Lung (tissue), 12 donors: ENCODE results near the gene STX8. TPM values are rescaled to one million over a fixed set of nuclear protein-coding genes. Genes with fewer than 3 reads are reported as not detected.
A peak's percentile ranks its signal among the peaks of the same experiment; 100 is the strongest.

Experiments
- ATAC-seq: fragments of 200-7000 bp; cut with Tn5 transposase; one replicate; pipeline ENCODE4 v1.9.1; 2020; ENCODE audit warnings: moderate number of reproducible peaks; ENCODE audit not compliant: insufficient read depth, low FRiP score
- DNase-seq, 3 donors: peaks; one replicate each; pipeline ENCODE4 v3.0.0-alpha.2; 2013 to 2017
- H3K27ac ChIP-seq, 2 donors: one replicate each; pipeline ENCODE4 v1.5.1; 2013; ENCODE audit warnings: mild to moderate bottlenecking in 2 of 2, moderate library complexity in 2 of 2, control low read depth in 1 of 2, inconsistent platforms in 1 of 2, low read depth in 1 of 2, low read length in 1 of 2
- H3K27me3 ChIP-seq, 3 donors: one replicate each; pipeline ENCODE4 v1.5.1; 2013; ENCODE audit warnings: low read length in 2 of 3; ENCODE audit not compliant: control insufficient read depth in 3 of 3, insufficient read depth in 3 of 3
- H3K36me3 ChIP-seq, 4 donors: one replicate each; pipeline ENCODE4 v1.5.1; 2013; ENCODE audit warnings: low read length in 4 of 4, mild to moderate bottlenecking in 1 of 4, moderate library complexity in 1 of 4; ENCODE audit not compliant: control insufficient read depth in 4 of 4, insufficient read depth in 4 of 4
- H3K4me1 ChIP-seq, 5 donors: one replicate each; pipeline ENCODE4 v1.5.1; 2013; ENCODE audit warnings: low read length in 5 of 5, mild to moderate bottlenecking in 2 of 5, moderate library complexity in 1 of 5; ENCODE audit not compliant: control insufficient read depth in 5 of 5, insufficient read depth in 5 of 5
- H3K4me3 ChIP-seq: one replicate; pipeline ENCODE4 v1.5.1; 2013; ENCODE audit warnings: mild to moderate bottlenecking, control low read depth, moderate library complexity
- H3K9ac ChIP-seq, 2 donors: one replicate each; pipeline ENCODE4 v1.5.1; 2013; ENCODE audit warnings: low read length in 2 of 2, control low read depth in 1 of 2; ENCODE audit not compliant: insufficient read depth in 1 of 2
- H3K9me3 ChIP-seq, 4 donors: one replicate each; pipeline ENCODE4 v1.5.1; 2013; ENCODE audit warnings: low read length in 3 of 4, mild to moderate bottlenecking in 1 of 4, moderate library complexity in 1 of 4; ENCODE audit not compliant: control insufficient read depth in 4 of 4, insufficient read depth in 3 of 4
- CTCF ChIP-seq: IDR thresholded peaks from 2 replicates; pipeline ENCODE4 v1.5.1; 2012; ENCODE audit warnings: mild to moderate bottlenecking; ENCODE audit errors: control extremely low read depth, extremely low read depth
- WGBS, 2 donors: extraction: QIAGEN DNeasy Blood & Tissue Kit; methylation state at CpG; one replicate each; pipeline ENCODE4 v1.1.7; 2013; 5-methylcytosine and 5-hydroxymethylcytosine counted together
- polyA plus RNA-seq, 2 donors: library from polyadenylated mRNA; stranded (reverse); fragments of 200-250 nt; gene quantifications; one replicate each; pipeline ENCODE4 v1.2.1, GENCODE V29; 2013
- total RNA-seq, 2 donors: library from RNA; depleted of rRNA in 1 of 2; stranded (reverse); fragments of >200 nt in 1 of 2; gene quantifications; one replicate each; pipeline ENCODE4 v1.2.1, GENCODE V29; 2014 to 2021
- donor health status: control.
- donor health status: control.
- donor health status: Bipolar disorder and iron deficiency.
- donor health status: healthy.
- donor health status: DM: yes; HTN: yes; CAD: no.

Gene STX8
- total and polyA plus RNA-seq, 4 donors = 36.5 to 81.1 (median 63.2) TPM

GRCh38 chr17:9244066-9245052, 331.3 kb downstream of the STX8 start:
- Histone ChIP-seq H3K4me3 (no peak overlapping the region), H3K27ac (peak overlapping the region in 1 of 2 donors; percentile 26), H3K9me3 (no peaks in the 10 kb centered on the region), H3K9ac (no peak overlapping the region), H3K27me3 (peaks cover 0 to 16% (median 0%) of the 10 kb centered on the region in 3 donors), H3K36me3 (peaks cover 0 to 7% (median 0%) of the 10 kb centered on the region in 4 donors), H3K4me1 (peaks cover 0 to 45% (median 20%) of the 10 kb centered on the region in 5 donors)
- WGBS, 2 donors = 72 to 79% methylated on average over 21 of the region's 21 CpGs
- peak; percentile 65 to 82 (median 67) for DNase-seq
- no peak for ATAC-seq
- TF ChIP-seq CTCF = no peak

DNA sequence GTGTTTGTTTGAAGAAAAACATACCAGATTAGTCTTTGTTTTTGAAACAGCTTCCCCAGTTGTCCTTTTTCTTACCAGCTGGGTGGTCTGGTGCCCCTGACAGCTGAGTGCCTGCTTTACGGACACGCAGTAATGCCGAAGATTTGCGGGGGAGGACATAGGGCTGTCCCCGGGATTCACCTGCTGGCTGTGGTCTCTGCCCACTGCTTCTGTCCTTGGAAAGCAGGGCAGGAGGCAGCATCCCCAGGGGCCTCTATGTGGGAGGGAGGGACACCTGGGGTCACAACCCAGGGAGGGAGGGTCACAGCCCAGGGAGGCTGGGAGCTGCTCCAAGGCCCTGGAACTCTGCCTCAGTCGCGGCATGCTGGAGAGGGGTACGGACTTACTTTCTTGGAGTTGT, 332.6 kb downstream of the STX8 start:
- 90 to 97% methylated on average over 8 of the region's 8 CpGs for WGBS, 2 donors
- H3K4me3 ChIP-seq = no peak overlapping the region
- peaks cover 0 to 2% (median 0%) of the 10 kb centered on the region in 4 donors for H3K36me3 ChIP-seq
- DNase-seq (no peak), ATAC-seq (no peak)
- H3K9me3 ChIP-seq = no peaks in the 10 kb centered on the region
- H3K27ac ChIP-seq = peak overlapping the region in 1 of 2 donors; percentile 43
- peaks cover 0 to 14% (median 0%) of the 10 kb centered on the region in 3 donors for H3K27me3 ChIP-seq
- TF ChIP-seq CTCF = no peak
- H3K4me1 ChIP-seq = peaks cover 0 to 50% (median 25%) of the 10 kb centered on the region in 5 donors
- no peak overlapping the region for H3K9ac ChIP-seq

DNA sequence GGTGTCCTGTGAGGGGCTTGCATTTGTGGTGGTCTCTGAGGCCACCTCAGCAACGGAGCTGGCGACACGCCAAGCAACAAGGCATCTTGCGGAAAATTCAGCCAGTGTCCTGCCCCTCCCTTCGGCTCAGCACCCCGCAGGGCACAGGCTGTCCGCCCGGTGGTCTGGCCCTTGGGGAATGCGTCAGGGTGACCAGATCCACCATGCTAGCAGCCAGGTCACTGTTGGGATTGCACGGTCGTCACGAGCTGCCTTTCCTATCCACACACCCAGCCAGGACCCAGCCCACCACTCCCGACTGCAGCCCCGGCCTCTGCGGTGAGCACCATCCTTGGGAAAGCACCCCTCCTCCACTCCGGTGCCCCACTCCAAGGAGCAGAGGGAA, 333.1 kb downstream of the STX8 start:
- no peak for DNase-seq
- no peak for ATAC-seq
- no peak overlapping the region for H3K27ac ChIP-seq
- no peak overlapping the region for H3K4me3 ChIP-seq
- no peak overlapping the region for H3K9ac ChIP-seq
- H3K36me3 ChIP-seq = no peaks in the 10 kb centered on the region
- TF ChIP-seq CTCF = no peak
- peaks cover 0 to 50% (median 25%) of the 10 kb centered on the region in 5 donors for H3K4me1 ChIP-seq
- no peaks in the 10 kb centered on the region for H3K9me3 ChIP-seq
- 78 to 83% methylated on average over 16 of the region's 16 CpGs for WGBS, 2 donors
- H3K27me3 ChIP-seq = peaks cover 0 to 19% (median 0%) of the 10 kb centered on the region in 3 donors
